Spleen (tissue), 11 donors: ENCODE results near the gene MT1HL1. TPM values are rescaled to one million over a fixed set of nuclear protein-coding genes. Genes with fewer than 3 reads are reported as not detected.

Experiments
- DNase-seq: peaks from one replicate; pipeline ENCODE4 v3.0.0-alpha.2; 2020
- H3K27ac ChIP-seq, 8 donors: fragments of 200-600 bp; sonication (generic) in 7 of 8; 1 replicate in 4 of 8; 2 replicates in 4 of 8; pipeline versions ENCODE4 v1.5.0 to v1.8.0; 2016 to 2021; ENCODE audit warnings: inconsistent platforms in 4 of 8, mild to moderate bottlenecking in 4 of 8, moderate library complexity in 1 of 8
- H3K27me3 ChIP-seq, 7 donors: fragments of 200-600 bp; sonication (generic) in 6 of 7; replicated peaks in 1 of 7; 1 replicate in 4 of 7; 2 replicates in 3 of 7; pipeline versions ENCODE4 v1.5.0 to v1.8.0; 2016 to 2021; ENCODE audit warnings: inconsistent platforms in 3 of 7, mild to moderate bottlenecking in 1 of 7
- H3K36me3 ChIP-seq, 6 donors: fragments of 200-600 bp; sonication (generic) in 5 of 6; 1 replicate in 4 of 6; 2 replicates in 2 of 6; pipeline versions ENCODE4 v1.5.0 to v1.8.0; 2016 to 2021; ENCODE audit warnings: inconsistent platforms in 2 of 6
- H3K4me1 ChIP-seq, 6 donors: fragments of 200-600 bp; sonication (generic) in 5 of 6; 1 replicate in 3 of 6; 2 replicates in 3 of 6; pipeline versions ENCODE4 v1.5.0 to v1.8.0; 2016 to 2021; ENCODE audit warnings: inconsistent platforms in 3 of 6
- H3K4me3 ChIP-seq, 8 donors: fragments of 200-600 bp; sonication (generic) in 7 of 8; 1 replicate in 4 of 8; 2 replicates in 4 of 8; pipeline versions ENCODE4 v1.5.0 to v1.8.0; 2016 to 2021; ENCODE audit warnings: inconsistent platforms in 4 of 8, mild to moderate bottlenecking in 4 of 8, moderate library complexity in 2 of 8
- H3K9me3 ChIP-seq, 8 donors: fragments of 200-600 bp; sonication (generic) in 7 of 8; 1 replicate in 4 of 8; 2 replicates in 4 of 8; pipeline versions ENCODE4 v1.5.0 to v1.8.0; 2016 to 2021; ENCODE audit warnings: inconsistent platforms in 4 of 8
- CTCF ChIP-seq, 11 experiments: fragments of 200-600 bp in 7 of 11; fragments of 450-650 bp in 4 of 11; sonication (generic) in 4 of 11; IDR thresholded peaks in 8 of 11; conservative IDR thresholded peaks in 3 of 11; 1 replicate in 7 of 11; 2 replicates in 4 of 11; pipeline versions ENCODE4 v1.4.0 to v1.8.0; 2016 to 2021; ENCODE audit warnings: antibody characterized with exemption in 11 of 11, inconsistent platforms in 4 of 11, mild to moderate bottlenecking in 1 of 11
- POLR2A ChIP-seq, 3 donors: fragments of 450-650 bp; IDR thresholded peaks; one replicate each; pipeline ENCODE4 v1.5.1; 2017; ENCODE audit warnings: antibody characterized with exemption in 3 of 3, mild to moderate bottlenecking in 1 of 3
- POLR2AphosphoS5 ChIP-seq, 3 donors: sonication (generic); formaldehyde crosslinking; IDR thresholded peaks; one replicate each; pipeline ENCODE4 v1.5.1; 2017; ENCODE audit warnings: antibody characterized with exemption in 3 of 3
- WGBS, 5 donors: extraction: QIAGEN DNeasy Blood & Tissue Kit in 3 of 5; methylation state at CpG; one replicate each; pipeline versions ENCODE4 v1.1.5 to v1.1.7; 2013 to 2018; 5-methylcytosine and 5-hydroxymethylcytosine counted together
- intact Hi-C: fragments of 100-400 bp; cut with DNase I; formaldehyde crosslinking; loops from one replicate; pipeline ENCODE4 v1.15.0; 2023; ENCODE audit warnings: low total_unique reads
- polyA plus RNA-seq, 3 donors: library from polyadenylated mRNA; stranded (reverse); fragments of 200-250 nt; gene quantifications; one replicate each; pipeline ENCODE4 v1.2.1, GENCODE V29; 2013
- total RNA-seq, 7 donors: library from RNA; depleted of rRNA in 3 of 7; stranded (reverse); fragments of >200 nt in 3 of 7; fragmentation: NEBNext Ultra II Directional in 4 of 7; extraction: Animal tissue kit (Norgen Biotek cat#: 25700) in 4 of 7; gene quantifications; one replicate each; pipeline versions ENCODE4 v1.1.0 to v1.2.1, GENCODE V29; 2016 to 2021
- donor health status: healthy with polysubstance abuse.
- donor health status: DM: no; HTN: no; CAD: no; lungs with moderate emphysema.
- donor health status: DM: no; HTN: no; CAD: no.
- donor health status: Bipolar disorder and iron deficiency.
- donor health status: healthy.
- donor health status: DM: no; HTN: no; CAD: no.
- donor health status: DM: yes; HTN: yes; CAD: no.

The MT1HL1 gene
- total and polyA plus RNA-seq, 10 donors = not detected

- no peak for DNase-seq
- Histone ChIP-seq H3K4me1 (no peaks in the 10 kb centered on the region), H3K9me3 (peaks cover 0 to 30% (median 21%) of the 10 kb centered on the region in 8 donors), H3K27me3 (peaks cover 0 to 3% (median 0%) of the 10 kb centered on the region in 7 donors), H3K4me3 (no peak overlapping the region), H3K27ac (no peak overlapping the region), H3K36me3 (no peaks in the 10 kb centered on the region)
- WGBS, 5 donors = 81 to 89% (median 82%) methylated on average over 8 of the region's 8 CpGs
- no peak for TF ChIP-seq POLR2AphosphoS5 (IDR thresholded peaks at IDR 0.05)
- TF ChIP-seq POLR2A (IDR thresholded peaks at IDR 0.05) = no peak
- TF ChIP-seq CTCF (IDR thresholded peaks at IDR 0.05 in 8 of 11, conservative IDR thresholded peaks at IDR 0.05 in 3 of 11) = no peak
- intact Hi-C loops = no loop called here
Observed at GRCh38 chr1:236992449-236992848, 11.8 kb downstream of the MT1HL1 start.

- no peak for DNase-seq
- Histone ChIP-seq H3K27me3 (no peaks in the 10 kb centered on the region), H3K9me3 (peaks cover 0 to 33% (median 21%) of the 10 kb centered on the region in 8 donors), H3K4me1 (no peaks in the 10 kb centered on the region), H3K36me3 (no peaks in the 10 kb centered on the region), H3K4me3 (no peak overlapping the region), H3K27ac (no peak overlapping the region)
- intact Hi-C loops = no loop called here
- no peak for TF ChIP-seq POLR2A (IDR thresholded peaks at IDR 0.05)
- TF ChIP-seq POLR2AphosphoS5 (IDR thresholded peaks at IDR 0.05) = no peak
- no peak for TF ChIP-seq CTCF (IDR thresholded peaks at IDR 0.05 in 8 of 11, conservative IDR thresholded peaks at IDR 0.05 in 3 of 11)
- 0 to 78% (median 5%) methylated on average over 1 of the region's 1 CpG for WGBS, 5 donors
Observed at GRCh38 chr1:236990052-236990445, 14.2 kb downstream of the MT1HL1 start.

GRCh38 chr1:236989290-236990051 is 14.8 kb downstream of the MT1HL1 start:
- H3K9me3 ChIP-seq = peaks cover 0 to 33% (median 21%) of the 10 kb centered on the region in 8 donors
- H3K27ac ChIP-seq = no peak overlapping the region
- intact Hi-C loops = no loop called here
- H3K36me3 ChIP-seq = no peaks in the 10 kb centered on the region
- H3K27me3 ChIP-seq = no peaks in the 10 kb centered on the region
- no peaks in the 10 kb centered on the region for H3K4me1 ChIP-seq
- no peak for DNase-seq
- no peak for TF ChIP-seq POLR2A (IDR thresholded peaks at IDR 0.05)
- TF ChIP-seq CTCF (IDR thresholded peaks at IDR 0.05 in 8 of 11, conservative IDR thresholded peaks at IDR 0.05 in 3 of 11) = no peak
- TF ChIP-seq POLR2AphosphoS5 (IDR thresholded peaks at IDR 0.05) = no peak
- WGBS, 5 donors = 85 to 95% (median 88%) methylated on average over 3 of the region's 3 CpGs
- no peak overlapping the region for H3K4me3 ChIP-seq

- DNase-seq = no peak
- Histone ChIP-seq H3K27me3 (no peaks in the 10 kb centered on the region), H3K27ac (no peak overlapping the region), H3K9me3 (peaks cover 0 to 12% (median 2%) of the 10 kb centered on the region in 8 donors), H3K4me3 (no peak overlapping the region), H3K4me1 (no peaks in the 10 kb centered on the region), H3K36me3 (no peaks in the 10 kb centered on the region)
- intact Hi-C loops = no loop called here
- no peak for TF ChIP-seq POLR2AphosphoS5 (IDR thresholded peaks at IDR 0.05)
Observed at GRCh38 chr1:236983818-236984217, 20.4 kb downstream of the MT1HL1 start.
